H9 (cell line): ENCODE data around the gene ADSL. TPM values are rescaled to one million over a fixed set of nuclear protein-coding genes. Genes with fewer than 3 reads are reported as not detected.

ENCODE experiments used
- DNase-seq: peaks from one replicate; pipeline ENCODE4 v3.0.0-alpha.2; 2017
- H2AFZ ChIP-seq: one replicate; pipeline ENCODE4 v1.6.1; 2013; ENCODE audit warnings: mild to moderate bottlenecking, low read length, control low read depth, moderate library complexity
- H2AK5ac ChIP-seq: 2 replicates; pipeline ENCODE4 v1.6.1; 2013; ENCODE audit warnings: low read length, control low read depth, mixed read lengths; ENCODE audit not compliant: insufficient read length
- H2BK120ac ChIP-seq: one replicate; pipeline ENCODE4 v1.6.1; 2013; ENCODE audit warnings: low read depth, mild to moderate bottlenecking, low read length, control low read depth, inconsistent platforms; ENCODE audit not compliant: poor library complexity, severe bottlenecking
- H2BK12ac ChIP-seq: 2 replicates; pipeline ENCODE4 v1.6.1; 2013; ENCODE audit warnings: low read length, control low read depth, mixed read lengths, low read depth; ENCODE audit not compliant: insufficient read length
- H2BK15ac ChIP-seq: 2 replicates; pipeline ENCODE4 v1.6.1; 2013; ENCODE audit warnings: low read depth, low read length, control low read depth
- H2BK20ac ChIP-seq: one replicate; pipeline ENCODE4 v1.6.1; 2013; ENCODE audit warnings: low read depth, mild to moderate bottlenecking, low read length, control low read depth, inconsistent platforms; ENCODE audit not compliant: poor library complexity, severe bottlenecking
- H2BK5ac ChIP-seq: 2 replicates; pipeline ENCODE4 v1.6.1; 2013; ENCODE audit warnings: low read length, control low read depth, mixed read lengths; ENCODE audit not compliant: insufficient read length
- H3K14ac ChIP-seq: 2 replicates; pipeline ENCODE4 v1.6.1; 2013; ENCODE audit warnings: low read length, control low read depth; ENCODE audit not compliant: insufficient read depth
- H3K18ac ChIP-seq: 2 replicates; pipeline ENCODE4 v1.6.1; 2013; ENCODE audit warnings: low read depth, mild to moderate bottlenecking, mixed read lengths, low read length, control low read depth; ENCODE audit not compliant: insufficient read length
- H3K23ac ChIP-seq: 2 replicates; pipeline ENCODE4 v1.6.1; 2013; ENCODE audit warnings: low read length, control low read depth, mixed read lengths, low read depth; ENCODE audit not compliant: insufficient read length
- H3K23me2 ChIP-seq: 2 replicates; pipeline ENCODE4 v1.6.1; 2013; ENCODE audit warnings: low read depth, mild to moderate bottlenecking, mixed read lengths, low read length, control low read depth; ENCODE audit not compliant: insufficient read length, poor library complexity, severe bottlenecking
- H3K27ac ChIP-seq: 2 replicates; pipeline ENCODE4 v1.5.1; 2013; ENCODE audit warnings: low read length, control low read depth, mixed read lengths, low read depth; ENCODE audit not compliant: insufficient read length
- H3K27me3 ChIP-seq: 2 replicates; pipeline ENCODE4 v1.6.1; 2013; ENCODE audit warnings: low read length, control low read depth, inconsistent platforms; ENCODE audit not compliant: insufficient read depth
- H3K4ac ChIP-seq: 2 replicates; pipeline ENCODE4 v1.6.1; 2013; ENCODE audit warnings: low read depth, mild to moderate bottlenecking, control low read depth, inconsistent platforms, low read length, moderate library complexity
- H3K4me1 ChIP-seq: 2 replicates; pipeline ENCODE4 v1.6.1; 2013; ENCODE audit warnings: low read length, control low read depth, inconsistent platforms; ENCODE audit not compliant: insufficient read depth
- H3K4me2 ChIP-seq: 2 replicates; pipeline ENCODE4 v1.6.1; 2013; ENCODE audit warnings: low read length, control low read depth, mixed read lengths; ENCODE audit not compliant: insufficient read length, insufficient read depth
- H3K56ac ChIP-seq: 2 replicates; pipeline ENCODE4 v1.6.1; 2013; ENCODE audit warnings: low read depth, mild to moderate bottlenecking, mixed read lengths, low read length, control low read depth; ENCODE audit not compliant: insufficient read length
- H3K79me1 ChIP-seq: 2 replicates; pipeline ENCODE4 v1.6.1; 2013; ENCODE audit warnings: low read depth, mild to moderate bottlenecking, moderate library complexity, low read length, control low read depth, inconsistent platforms; ENCODE audit not compliant: insufficient read depth, poor library complexity, severe bottlenecking
- H3K79me2 ChIP-seq: 2 replicates; pipeline ENCODE4 v1.6.1; 2013; ENCODE audit warnings: low read length, control low read depth, inconsistent platforms; ENCODE audit not compliant: insufficient read depth
- H3K9ac ChIP-seq: 2 replicates; pipeline ENCODE4 v1.6.1; 2013; ENCODE audit warnings: low read length, control low read depth, mixed read lengths; ENCODE audit not compliant: insufficient read length; ENCODE audit errors: extremely low read depth
- H3K9me3 ChIP-seq: one replicate; pipeline ENCODE4 v1.6.1; 2013; ENCODE audit warnings: low read depth, low read length, inconsistent platforms; ENCODE audit not compliant: control insufficient read depth
- H3T11ph ChIP-seq: one replicate; pipeline ENCODE4 v1.6.1; 2013; ENCODE audit warnings: mild to moderate bottlenecking, low read length, control low read depth, inconsistent platforms
- H4K20me1 ChIP-seq: one replicate; pipeline ENCODE4 v1.6.1; 2013; ENCODE audit not compliant: control insufficient read depth, insufficient read length, insufficient read depth
- H4K5ac ChIP-seq: 2 replicates; pipeline ENCODE4 v1.6.1; 2013; ENCODE audit warnings: low read depth, mild to moderate bottlenecking, mixed read lengths, low read length, control low read depth; ENCODE audit not compliant: insufficient read length
- H4K8ac ChIP-seq: replicated peaks from 2 replicates; pipeline ENCODE4 v1.6.1; 2013; ENCODE audit warnings: low read length, control low read depth, mixed read lengths, low read depth; ENCODE audit not compliant: insufficient read length
- H4K91ac ChIP-seq: 2 replicates; pipeline ENCODE4 v1.6.1; 2013; ENCODE audit warnings: low read depth, mild to moderate bottlenecking, moderate library complexity, mixed read lengths, low read length, control low read depth; ENCODE audit not compliant: insufficient read length
- H3K27ac Mint-ChIP-seq, 3 experiments: 2 replicates in 2 of 3; 3 replicates in 1 of 3; pipeline ENCODE4 v1.8.0; 2020 to 2021; ENCODE audit warnings: mixed read lengths in 3 of 3, mild to moderate bottlenecking in 1 of 3, moderate library complexity in 1 of 3
- H3K27me3 Mint-ChIP-seq: 2 replicates; pipeline ENCODE4 v1.8.0; 2021; ENCODE audit warnings: low read depth, mild to moderate bottlenecking, moderate library complexity, mixed read lengths
- H3K36me3 Mint-ChIP-seq, 3 experiments: 2 replicates in 2 of 3; 3 replicates in 1 of 3; pipeline ENCODE4 v1.8.0; 2020 to 2021; ENCODE audit warnings: low read depth in 3 of 3, mixed read lengths in 3 of 3; ENCODE audit not compliant: insufficient read depth in 1 of 3
- H3K4me1 Mint-ChIP-seq, 2 experiments: 2 replicates each; pipeline ENCODE4 v1.8.0; 2020; ENCODE audit warnings: mixed read lengths in 2 of 2
- H3K4me3 Mint-ChIP-seq, 2 experiments: 2 replicates in 1 of 2; 3 replicates in 1 of 2; pipeline ENCODE4 v1.8.0; 2020 to 2021; ENCODE audit warnings: mild to moderate bottlenecking in 2 of 2, mixed read lengths in 2 of 2, moderate library complexity in 1 of 2
- H3K9me3 Mint-ChIP-seq, 2 experiments: 2 replicates in 1 of 2; 3 replicates in 1 of 2; pipeline ENCODE4 v1.8.0; 2020; ENCODE audit warnings: mild to moderate bottlenecking in 2 of 2, mixed read lengths in 2 of 2, moderate library complexity in 1 of 2
- CTCF ChIP-seq: fragments of 200-600 bp; sonication (generic); conservative IDR thresholded peaks from 3 replicates; pipeline ENCODE4 v1.8.0; 2021; ENCODE audit warnings: antibody characterized with exemption, mild to moderate bottlenecking
- WGBS: extraction: QIAGEN DNeasy Blood & Tissue Kit; methylation state at CpG from one replicate; pipeline ENCODE4 v1.1.7; 2013; ENCODE audit warnings: missing lambda C conversion rate, low lambda C conversion rate, mixed read lengths; ENCODE audit not compliant: insufficient read length; ENCODE audit errors: extremely low coverage; 5-methylcytosine and 5-hydroxymethylcytosine counted together
- total RNA-seq: library from RNA; stranded (reverse); gene quantifications from 2 replicates; pipeline ENCODE4 v1.2.1, GENCODE V29; 2021

Gene ADSL
- total RNA-seq, 1 experiment from 2014 or later = 175 TPM

- H2AFZ ChIP-seq = no peak overlapping the region
These were observed 500 bp upstream of the ADSL start for GRCh38 chr22:40345815-40346184.

More at GRCh38 chr22:40345815-40346184, 500 bp upstream of the ADSL start:
- Histone ChIP-seq H3K79me2 (peaks cover 23% of the 10 kb centered on the region; the same call in 1 of the 2 replicates), H2BK5ac (no peak overlapping the region), H3K23ac (no peak overlapping the region), H4K8ac (no peak overlapping the region), H3T11ph (no peak overlapping the region), H3K18ac (no peak overlapping the region), H3K4me1 (no peaks in the 10 kb centered on the region), H3K23me2 (peaks cover 16% of the 10 kb centered on the region), H3K4me2 (peak overlapping the region; percentile 98), H2BK120ac (no peak overlapping the region), H3K14ac (peak overlapping the region; percentile 79; the same call in 1 of the 2 replicates), H3K9me3 (no peaks in the 10 kb centered on the region), H4K5ac (no peak overlapping the region), H2BK12ac (no peak overlapping the region), H2BK20ac (no peak overlapping the region), H3K27me3 (no peaks in the 10 kb centered on the region), H3K79me1 (peaks cover 3% of the 10 kb centered on the region), H3K27ac (no peak overlapping the region), H3K56ac (no peak overlapping the region), H4K91ac (no peak overlapping the region), H3K4ac (no peak overlapping the region), H2BK15ac (no peak overlapping the region), H2AK5ac (no peak overlapping the region), H4K20me1 (no peaks in the 10 kb centered on the region), H3K9ac (peak overlapping the region; percentile 68)
- no peak for TF ChIP-seq CTCF
- no CpG with 5 or more reads among the region's 20 CpGs for WGBS
- Mint-ChIP-seq H3K27ac (peak overlapping the region; percentile 97 to 99 (median 98)), H3K9me3 (no peaks in the 10 kb centered on the region; a peak in 1 of 5 replicates), H3K4me3 (peak overlapping the region; percentile 99), H3K36me3 (peaks cover 15 to 32% (median 25%) of the 10 kb centered on the region in 3 experiments; a peak in 6 of 7 replicates), H3K27me3 (peaks cover 2% of the 10 kb centered on the region; the same call in 1 of the 2 replicates), H3K4me1 (peaks cover 8% of the 10 kb centered on the region in 2 experiments)
- DNase-seq = no peak
